Measurements from ENCODE around the gene MANBA.
"Not testable (repeated sequence)": the region's sequence is repeated elsewhere in the genome, so short reads cannot be mapped to it uniquely, and the experiment has no call there.

Gene MANBA

DNA sequence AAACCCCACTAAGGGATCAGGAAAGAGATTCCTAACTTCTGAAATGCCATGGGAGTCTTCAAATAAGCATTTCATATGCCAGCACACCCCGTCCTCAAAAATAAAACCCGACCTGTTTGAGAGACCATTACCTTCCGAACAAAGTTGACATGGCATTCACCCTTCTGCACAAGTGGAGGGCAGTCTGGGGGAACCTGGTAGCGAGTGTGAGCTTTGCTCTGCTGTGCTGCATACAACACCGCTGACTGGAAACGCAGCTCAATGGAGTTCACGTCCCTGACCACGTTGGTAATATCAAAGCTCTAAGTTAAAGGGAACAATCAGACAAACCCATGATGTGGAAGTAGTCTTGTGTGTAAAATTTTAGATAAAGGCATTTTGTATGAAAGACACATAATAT is 38.0 kb downstream of the MANBA start:
- DNase-seq (ENCODE audit: low spot score) = no peak

DNA sequence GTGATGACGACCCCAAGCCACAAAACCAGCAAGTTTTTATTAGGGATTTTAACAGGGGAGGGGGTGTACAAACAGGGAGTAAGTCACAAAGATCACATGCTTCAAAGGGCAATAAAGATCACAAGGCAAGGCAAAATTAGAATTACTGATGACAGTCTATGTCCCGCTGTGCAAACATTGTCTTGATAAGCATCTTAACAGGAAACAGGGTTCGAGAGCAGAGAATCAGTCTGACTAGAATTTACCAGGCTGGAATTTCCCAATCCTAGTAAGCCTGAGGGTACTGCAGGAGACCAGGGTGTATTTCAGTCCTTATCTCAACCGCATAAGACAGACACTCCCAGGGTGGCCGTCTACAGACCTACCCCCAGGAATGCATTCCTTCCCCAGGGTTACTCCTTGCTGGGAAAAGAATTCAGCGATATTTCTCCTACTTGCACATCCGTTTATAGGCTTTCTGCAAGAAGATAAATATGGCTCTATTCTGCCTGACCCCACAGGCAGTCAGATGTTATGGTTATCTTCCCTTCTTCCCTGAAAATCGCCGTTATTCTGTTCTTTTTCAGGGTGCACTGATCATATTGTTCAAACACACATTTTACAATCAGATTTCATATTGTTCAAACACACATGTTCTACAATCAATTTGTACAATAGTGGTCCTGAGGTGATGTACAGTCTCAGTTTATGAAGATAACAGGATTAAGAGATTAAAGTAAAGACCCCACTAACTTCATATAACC is 41.8 kb downstream of the MANBA start:
- not testable (repeated sequence) for DNase-seq (ENCODE audit: low spot score)

DNA sequence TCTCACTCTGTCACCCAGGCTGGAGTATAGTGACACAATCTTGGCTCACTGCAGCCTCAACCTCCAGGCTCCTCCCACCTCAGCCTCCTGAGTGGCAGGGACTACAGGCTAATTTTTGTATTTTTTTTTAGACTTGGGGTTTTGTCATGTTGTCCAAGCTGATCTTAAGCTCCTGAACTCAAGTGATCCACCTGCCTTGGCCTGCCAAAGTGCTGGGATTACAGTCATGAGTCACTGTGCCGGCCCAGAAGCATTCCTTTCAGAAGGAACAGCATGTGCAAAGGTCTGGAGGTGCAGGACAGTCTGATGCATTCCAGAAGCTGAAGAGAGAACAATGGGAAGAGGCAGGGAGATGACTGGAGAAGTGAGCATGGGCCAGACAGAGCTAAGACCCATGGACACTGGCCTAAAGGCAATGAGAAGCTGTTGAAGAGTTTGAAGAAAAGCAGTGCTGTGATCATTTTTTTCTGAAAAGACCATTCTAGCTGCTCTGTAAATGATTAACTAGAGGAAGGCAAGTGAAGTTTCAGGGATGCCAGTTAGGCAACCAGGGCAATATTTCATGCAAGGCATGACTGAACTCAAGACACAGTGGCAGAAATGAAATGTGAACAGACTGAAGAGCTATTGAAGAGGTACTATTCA is 43.2 kb downstream of the MANBA start:
- peak; percentile 20 for DNase-seq (ENCODE audit: low spot score)

DNA sequence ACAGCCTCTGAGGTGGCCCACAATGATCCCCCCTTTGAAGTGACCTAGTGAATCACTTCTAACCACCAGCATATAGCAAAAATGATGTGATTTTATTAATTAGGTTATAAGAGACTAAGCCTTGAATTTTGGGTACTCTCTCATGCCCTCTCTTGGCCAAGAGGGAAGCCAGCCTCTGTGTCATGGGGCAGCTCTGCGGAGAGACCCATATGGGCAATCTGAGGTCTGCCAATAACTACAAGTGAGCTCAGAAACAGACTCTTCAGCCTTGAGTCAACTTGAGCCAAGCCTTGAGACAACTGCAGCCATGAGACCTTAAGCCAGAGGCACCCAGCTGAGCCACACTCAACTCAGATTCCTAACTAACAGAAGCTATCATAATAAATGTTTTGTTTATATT is 45.7 kb downstream of the MANBA start:
- DNase-seq (ENCODE audit: low spot score) = no peak

DNA sequence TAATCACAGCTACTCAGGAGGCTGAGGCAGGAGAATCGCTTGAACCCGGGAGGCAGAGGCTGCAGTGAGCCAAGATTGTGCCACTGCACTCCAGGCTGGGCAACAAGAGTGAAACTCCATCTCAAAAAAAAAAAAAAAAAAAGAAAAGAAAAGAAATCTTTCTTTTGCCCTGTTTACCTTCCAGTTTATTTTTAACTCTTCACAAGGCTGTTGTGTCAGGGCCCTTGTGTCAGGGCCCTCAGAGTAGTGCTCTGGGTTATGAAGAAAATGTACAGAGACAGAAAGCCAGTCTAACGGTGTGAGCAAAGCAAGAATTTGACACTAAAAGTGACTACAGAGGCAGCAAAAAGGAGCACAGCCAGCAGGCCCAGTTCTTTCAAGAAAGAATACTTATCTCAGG is 47.0 kb downstream of the MANBA start:
- not testable (repeated sequence) for DNase-seq (ENCODE audit: low spot score)

DNA sequence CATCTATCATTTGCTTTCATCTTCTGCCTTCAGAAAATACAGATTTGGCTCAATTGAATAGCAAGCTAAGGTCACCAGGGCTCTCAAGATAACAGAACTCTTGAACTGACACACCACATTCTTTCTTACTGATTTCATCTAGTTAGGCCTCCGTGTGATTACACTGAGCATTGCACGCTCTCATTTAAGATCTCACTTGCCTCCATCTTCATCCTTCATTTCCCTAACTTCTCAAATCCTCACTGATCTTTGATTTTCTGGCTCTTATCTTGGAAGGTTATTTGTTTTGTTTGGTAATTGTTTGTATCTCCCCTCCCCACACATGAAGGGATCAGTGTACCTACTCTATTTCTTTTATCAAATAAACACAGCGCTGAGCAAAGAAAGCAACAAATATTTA is 47.7 kb downstream of the MANBA start:
- DNase-seq (ENCODE audit: low spot score) = no peak

DNA sequence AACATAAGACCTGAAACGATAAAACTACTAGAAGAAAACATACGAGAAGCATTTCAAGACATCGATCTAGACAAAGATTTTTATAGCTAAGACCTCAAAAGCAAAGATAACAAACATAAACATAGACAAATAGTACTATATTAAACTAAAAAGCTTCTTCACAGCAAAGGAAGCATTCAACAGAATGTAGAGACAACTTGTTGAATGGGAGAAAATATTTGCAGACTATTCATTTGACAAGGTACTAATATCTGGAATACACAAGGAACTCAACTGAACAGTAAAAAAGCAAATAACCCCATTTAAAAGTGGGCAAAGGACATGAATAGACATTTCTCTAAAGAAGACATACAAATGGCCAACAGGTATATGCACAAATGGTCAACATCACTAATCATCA is 49.8 kb downstream of the MANBA start:
- DNase-seq (ENCODE audit: low spot score) = no peak

DNA sequence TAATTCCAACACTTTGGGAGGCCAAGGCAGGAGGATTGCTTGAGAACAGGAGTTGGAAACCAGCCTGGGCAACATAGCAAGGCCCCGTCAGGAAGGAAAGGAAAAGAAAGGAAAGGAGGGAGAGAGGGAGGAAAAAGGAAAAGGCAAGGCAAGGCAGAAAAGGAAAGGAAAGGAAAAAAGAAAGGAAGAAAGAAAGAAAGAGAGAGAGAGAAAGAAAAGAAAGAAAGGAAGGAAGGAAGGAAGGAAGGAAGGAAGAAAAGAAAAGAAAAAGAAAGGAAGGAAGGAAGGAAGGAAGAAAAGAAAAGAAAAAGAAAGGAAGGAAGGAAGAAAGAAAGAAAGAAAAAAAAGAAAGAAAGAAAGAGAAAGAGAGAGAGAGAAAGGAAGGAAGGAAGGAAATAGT is 51.7 kb downstream of the MANBA start:
- not testable (repeated sequence) for DNase-seq (ENCODE audit: low spot score)

DNA sequence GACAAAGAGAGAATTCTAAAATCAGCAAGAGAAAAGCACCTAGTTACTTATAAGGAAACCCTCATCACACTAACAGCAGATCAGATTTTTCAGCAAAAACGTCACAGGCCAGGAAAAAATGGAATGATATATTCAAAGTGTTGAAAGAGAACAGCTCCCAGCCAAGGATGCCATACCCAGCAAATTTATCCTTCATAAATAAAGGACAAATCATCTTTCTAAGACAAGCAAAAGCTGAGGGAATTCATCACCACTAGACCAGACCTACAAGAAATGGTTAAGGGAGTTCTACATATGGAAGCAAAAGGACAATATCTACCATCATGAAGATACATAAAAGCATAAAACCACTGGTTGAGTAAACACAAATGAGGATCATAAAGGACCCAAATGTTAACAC is 53.6 kb downstream of the MANBA start:
- no peak for DNase-seq (ENCODE audit: low spot score)

DNA sequence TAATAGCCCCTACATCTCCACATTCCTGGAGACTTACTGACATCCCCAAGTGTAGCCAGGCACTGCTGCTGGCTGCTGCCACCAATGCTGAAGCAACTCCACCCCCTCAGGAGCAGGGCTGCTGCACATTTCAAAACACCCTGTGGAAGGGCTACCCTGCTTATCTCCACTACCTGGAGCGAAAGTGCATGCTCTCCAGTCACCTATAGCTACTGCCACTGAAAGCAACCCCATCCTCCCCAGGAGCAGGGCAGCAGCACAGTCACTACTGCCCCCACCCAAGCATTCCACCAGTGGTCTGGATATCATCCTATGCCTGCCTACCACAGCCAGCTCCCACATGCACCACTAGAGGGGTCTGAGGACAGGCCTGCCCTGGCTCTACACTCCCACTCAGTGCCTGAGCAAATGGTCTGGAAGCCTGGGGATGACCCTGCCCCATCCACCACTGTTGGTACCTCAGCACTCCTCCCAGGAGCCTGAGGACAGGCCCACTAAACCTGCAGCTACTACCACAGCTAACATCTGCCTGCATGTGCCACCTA is 55.3 kb downstream of the MANBA start:
- no peak for DNase-seq (ENCODE audit: low spot score)

DNA sequence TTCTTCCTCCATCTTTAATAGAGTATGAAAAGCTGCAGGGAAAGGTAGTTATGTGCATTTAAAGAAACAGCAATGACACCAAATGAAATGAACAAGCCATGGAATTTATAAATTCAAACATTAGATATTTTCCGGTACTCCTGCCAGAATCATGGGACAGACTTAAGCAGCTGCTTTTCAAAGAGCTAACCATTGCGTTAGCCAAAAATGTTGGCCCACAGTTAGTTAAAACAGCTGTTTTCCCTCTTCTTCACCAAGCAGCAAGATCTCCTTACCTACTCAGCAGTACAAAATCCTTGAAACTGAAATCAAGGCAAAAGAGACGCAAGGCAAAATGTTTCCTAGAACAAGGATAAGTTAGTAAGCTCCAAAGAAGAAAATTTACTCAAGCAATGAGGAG is 64.0 kb downstream of the MANBA start:
- no peak for DNase-seq (ENCODE audit: low spot score)

DNA sequence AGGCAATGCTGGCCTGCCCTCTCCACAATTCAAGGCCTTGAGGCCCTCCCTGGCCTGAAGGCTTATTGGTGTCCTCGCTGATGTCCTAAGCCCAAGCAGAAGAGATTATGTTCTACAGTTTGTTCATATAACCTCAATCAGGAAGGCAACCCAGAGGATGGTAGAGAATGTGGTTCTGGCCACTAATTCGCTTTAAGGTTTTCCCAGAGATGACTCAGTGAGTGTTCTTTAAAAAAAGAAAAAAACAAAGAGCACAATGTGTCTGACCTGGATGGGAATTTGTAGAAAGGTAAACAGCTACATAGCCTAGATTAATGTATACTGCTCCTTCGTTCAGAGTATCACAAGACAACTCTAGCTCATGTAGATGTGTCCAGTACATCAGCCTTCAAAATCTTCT is 66.0 kb downstream of the MANBA start:
- no peak for DNase-seq (ENCODE audit: low spot score)

DNA sequence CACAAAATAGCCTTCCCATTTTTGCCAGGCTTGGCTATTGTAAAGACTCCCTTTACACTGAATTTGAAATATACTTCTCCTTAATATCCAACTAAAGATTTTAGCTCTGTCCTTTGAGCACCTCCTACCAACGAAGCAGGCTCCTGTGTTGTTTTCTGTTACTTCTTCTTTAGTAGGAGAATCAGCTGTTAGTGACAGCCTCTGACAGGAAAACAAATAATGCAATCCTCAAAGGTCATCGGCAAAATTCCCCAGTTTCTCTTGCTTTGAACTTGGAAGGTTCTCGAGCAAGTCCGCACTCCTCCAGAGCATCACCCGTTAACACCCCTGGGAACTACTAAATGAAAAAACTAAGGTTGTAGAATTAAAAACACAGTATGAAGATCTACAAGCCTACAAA is 66.9 kb downstream of the MANBA start:
- DNase-seq (ENCODE audit: low spot score) = no peak

DNA sequence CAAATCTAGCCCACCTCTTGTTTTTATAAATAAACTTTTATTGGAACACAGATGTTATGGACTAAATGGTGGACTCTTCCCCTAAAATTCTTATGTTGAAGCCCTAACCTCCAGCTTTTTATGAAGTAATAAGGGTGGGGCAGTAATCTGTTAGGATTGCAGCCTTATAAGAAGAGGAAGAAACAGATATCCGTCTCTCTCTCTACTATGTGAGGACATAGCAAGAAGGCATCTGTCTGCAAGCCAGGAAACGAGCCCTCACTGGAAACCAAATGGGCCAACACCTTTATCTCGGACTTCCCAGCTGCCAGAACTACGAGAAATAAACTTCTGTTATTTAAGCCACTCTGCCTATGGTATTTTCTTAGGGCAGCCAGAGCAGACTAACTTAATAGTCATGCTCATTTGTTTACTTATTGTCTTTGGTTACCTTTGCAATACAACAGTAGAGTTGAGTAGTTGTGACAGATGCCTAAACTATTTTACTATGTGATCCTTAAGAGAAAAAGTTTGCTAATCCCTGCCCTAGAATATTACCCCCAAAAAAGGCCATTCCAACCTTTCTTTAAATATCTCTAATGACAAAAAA is 67.4 kb downstream of the MANBA start:
- no peak for DNase-seq (ENCODE audit: low spot score)

DNA sequence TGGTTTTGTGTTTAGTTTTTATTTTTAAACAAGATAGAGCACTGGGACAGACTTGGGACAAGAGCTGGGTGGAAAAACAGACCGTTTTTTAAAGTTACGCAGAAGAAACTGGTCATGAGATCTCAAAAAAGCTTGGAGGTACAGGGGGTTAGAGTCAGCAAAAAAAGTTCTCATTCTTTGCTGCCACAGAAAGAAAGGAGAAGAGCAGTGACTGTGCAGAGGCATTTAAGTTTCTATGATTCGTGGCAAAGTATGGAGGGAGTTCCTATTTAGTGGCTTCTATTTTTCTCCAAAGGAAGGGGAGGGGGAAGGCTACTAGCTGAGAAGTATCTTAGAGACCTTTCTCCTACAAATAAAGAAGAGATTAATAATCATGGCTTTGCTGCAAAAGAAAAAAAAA is 68.3 kb downstream of the MANBA start:
- no peak for DNase-seq (ENCODE audit: low spot score)

DNA sequence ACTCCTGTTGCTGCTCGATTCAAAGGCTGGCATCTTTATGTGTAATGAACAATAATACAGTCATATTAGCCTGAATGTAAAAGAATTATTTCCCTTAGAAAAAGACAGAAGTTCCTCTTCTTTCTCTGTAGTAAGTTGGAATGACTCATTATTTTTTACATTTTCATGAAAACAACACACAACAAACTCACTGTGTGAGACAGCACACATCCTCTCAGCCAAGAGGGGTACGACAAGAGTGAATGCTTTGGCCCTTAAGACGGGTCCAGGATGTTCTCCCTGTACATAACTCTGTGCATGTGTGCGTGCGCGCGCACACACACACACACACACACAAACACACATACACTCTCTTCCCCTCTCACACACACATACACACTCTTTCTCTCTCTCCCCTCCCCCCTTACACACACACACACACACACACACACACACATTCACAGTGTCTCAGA is 72.8 kb downstream of the MANBA start:
- no peak for DNase-seq (ENCODE audit: low spot score)

DNA sequence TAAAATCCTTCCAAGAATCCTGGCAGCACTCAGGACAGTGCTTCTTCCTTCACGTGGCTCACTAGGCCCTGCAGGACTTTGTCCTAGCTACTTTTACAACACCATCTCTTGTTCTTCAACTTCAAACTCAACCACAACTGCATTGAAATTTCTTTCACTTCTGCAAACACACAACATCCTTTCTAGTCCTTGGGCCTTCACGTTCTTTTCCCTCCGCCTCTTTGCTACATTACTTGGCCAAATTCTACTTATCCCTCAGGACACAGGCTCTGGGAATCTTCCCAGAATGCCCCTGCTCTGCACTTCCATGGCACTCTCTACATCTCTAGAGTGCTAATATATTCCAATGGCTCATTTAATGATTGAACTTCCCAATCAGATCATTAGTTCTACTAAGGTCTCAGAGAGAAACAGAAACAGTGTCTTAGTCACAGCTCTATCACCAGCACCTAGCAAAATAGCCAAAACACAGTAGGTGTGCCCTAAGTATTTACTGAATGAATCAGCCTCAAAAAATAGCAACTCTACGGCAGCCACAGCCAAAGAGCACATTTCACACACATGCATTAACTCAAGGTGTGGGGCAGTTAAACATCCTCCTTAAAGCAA is 73.3 kb downstream of the MANBA start:
- DNase-seq (ENCODE audit: low spot score) = peak; percentile 15

DNA sequence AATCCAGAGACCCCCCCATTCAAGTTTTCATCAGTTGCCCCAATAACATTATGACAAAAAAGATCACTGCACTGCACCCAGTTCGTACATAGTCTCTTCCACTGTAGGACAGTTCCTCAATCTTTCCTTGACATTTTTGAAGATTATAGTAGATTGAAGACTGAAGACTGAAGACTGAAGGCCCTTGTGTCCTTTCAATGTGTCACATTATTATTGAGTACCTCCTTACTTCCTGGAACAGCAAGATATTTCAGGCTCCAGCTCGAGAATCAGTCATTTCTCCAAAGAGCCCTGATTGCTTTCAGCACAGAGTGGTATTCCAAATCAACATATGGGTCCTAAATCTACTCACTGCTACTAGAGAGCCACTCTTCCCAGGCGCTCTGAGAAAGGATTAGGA is 75.0 kb downstream of the MANBA start:
- DNase-seq (ENCODE audit: low spot score) = no peak

DNA sequence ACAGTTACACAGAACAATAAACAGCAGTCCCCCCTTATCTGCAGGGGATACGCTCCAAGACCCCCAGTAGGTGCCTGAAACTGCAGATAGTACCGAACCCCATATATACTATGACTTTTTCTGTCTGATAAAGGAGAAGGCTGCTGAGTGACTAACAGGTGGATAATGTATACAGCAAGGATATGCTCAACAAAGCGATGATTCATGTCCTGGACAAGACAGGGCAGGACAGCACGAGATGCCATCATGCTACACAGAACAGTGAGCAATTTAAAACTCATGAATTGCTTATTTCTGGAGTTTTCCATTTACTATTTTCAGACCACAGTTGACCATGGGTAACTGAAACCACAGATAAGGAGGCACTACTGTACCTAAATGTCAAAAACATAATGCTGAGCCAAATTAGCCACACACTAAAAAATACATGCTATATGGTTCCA is 76.1 kb downstream of the MANBA start:
- no peak for DNase-seq (ENCODE audit: low spot score)

DNA sequence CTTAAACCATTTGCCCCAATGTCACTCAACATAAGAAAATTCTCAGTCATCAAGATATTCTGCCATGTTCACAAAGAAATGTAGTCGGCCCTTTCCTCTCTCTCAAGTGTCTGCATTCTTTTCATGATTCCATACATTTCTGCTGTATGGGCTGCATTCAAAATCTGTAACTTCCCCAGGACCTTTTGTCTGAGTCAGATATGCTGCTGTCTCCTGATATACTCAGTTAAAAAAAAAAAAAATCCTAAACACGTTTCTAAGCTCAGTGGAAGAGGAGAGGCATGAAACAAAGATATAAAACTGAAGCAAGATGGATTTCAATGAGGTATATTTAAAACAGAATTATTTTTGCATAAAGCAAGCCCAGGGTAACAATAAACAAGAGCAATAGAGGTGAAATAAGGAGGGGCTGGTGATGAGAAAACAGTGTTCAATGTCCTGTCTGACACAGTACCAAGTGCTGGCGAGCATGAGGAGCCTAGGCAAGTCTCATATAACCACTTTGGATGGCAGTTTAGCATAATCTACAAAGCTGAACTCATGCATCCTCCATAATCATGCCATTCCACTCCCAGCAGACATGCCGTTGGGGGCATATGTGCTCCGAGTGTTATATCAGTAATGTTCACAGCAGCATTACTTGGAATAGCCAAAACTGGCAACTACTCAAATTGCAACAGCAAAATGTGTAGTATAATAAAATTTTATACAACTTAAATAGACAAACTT is 76.7 kb downstream of the MANBA start:
- DNase-seq (ENCODE audit: low spot score) = no peak

DNA sequence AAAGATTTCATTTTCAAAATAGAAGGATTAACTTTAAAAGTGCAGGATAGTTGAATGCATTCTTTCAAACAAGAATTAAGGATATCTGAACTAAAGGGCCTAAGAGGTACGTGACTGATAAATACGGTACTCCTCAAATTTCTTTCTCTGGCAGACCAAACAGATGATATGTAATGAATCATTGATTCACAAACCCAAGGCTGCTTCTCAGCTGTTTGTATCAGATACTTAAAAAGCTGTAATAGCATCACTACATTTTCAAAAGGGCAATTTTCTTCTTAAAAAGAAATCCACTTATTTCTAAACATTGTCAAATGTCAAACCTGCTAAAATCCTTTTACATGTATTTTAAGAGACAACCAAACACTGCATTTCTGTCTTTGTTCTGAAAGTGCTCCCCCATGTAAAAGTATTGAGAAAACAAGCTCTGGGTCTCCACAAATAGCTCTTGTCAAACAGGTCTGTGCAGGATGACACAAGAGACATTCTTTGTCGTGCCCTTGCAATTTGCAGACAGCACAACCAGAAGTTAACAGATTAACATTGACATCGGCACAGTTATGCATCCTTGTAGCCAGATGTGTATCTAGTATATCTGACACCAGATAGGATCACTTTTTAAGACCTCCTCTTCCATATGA is 82.0 kb downstream of the MANBA start:
- DNase-seq (ENCODE audit: low spot score) = no peak

DNA sequence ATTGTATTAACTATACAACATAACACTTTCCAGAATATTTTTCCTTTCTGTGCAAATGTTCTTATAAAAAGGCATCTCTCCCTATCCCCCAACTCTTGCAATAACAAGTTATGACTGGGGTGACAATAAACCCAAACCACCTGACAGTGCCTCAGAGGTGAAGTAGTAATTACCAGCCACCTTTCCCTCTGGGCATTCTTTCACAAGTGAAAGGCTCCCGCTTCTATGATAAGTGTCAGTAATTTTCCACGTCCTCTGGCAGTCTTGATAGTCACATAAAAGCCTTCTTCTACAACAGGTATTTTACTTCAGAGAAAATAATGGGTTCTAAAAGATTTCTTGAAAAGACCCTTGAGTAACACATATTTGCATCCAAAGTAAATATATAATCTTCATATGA is 82.7 kb downstream of the MANBA start:
- DNase-seq (ENCODE audit: low spot score) = no peak

Measured in LoVo (cell line).